Lung microvascular endothelial cell (primary cell): Measurements from ENCODE around the gene TIAL1. TPM values are rescaled to one million over a fixed set of nuclear protein-coding genes. Genes with fewer than 3 reads are reported as not detected.
"Not testable (repeated sequence)": the region's sequence is repeated elsewhere in the genome, so short reads cannot be mapped to it uniquely, and the experiment has no call there.

ENCODE experiments used
- DNase-seq, 2 donors: peaks; one replicate each; pipeline versions ENCODE4 v3.0.0 to v3.0.0-alpha.2; 2010; ENCODE audit warnings: low read depth in 2 of 2
- total RNA-seq: library from RNA; depleted of rRNA; stranded (reverse); fragments of >200 nt; gene quantifications from 2 replicates; pipeline ENCODE4 v1.2.1, GENCODE V29; 2014

Gene TIAL1, protein sequence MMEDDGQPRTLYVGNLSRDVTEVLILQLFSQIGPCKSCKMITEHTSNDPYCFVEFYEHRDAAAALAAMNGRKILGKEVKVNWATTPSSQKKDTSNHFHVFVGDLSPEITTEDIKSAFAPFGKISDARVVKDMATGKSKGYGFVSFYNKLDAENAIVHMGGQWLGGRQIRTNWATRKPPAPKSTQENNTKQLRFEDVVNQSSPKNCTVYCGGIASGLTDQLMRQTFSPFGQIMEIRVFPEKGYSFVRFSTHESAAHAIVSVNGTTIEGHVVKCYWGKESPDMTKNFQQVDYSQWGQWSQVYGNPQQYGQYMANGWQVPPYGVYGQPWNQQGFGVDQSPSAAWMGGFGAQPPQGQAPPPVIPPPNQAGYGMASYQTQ
- 10.5 and 18.1 TPM in 2 replicates for total RNA-seq

DNA sequence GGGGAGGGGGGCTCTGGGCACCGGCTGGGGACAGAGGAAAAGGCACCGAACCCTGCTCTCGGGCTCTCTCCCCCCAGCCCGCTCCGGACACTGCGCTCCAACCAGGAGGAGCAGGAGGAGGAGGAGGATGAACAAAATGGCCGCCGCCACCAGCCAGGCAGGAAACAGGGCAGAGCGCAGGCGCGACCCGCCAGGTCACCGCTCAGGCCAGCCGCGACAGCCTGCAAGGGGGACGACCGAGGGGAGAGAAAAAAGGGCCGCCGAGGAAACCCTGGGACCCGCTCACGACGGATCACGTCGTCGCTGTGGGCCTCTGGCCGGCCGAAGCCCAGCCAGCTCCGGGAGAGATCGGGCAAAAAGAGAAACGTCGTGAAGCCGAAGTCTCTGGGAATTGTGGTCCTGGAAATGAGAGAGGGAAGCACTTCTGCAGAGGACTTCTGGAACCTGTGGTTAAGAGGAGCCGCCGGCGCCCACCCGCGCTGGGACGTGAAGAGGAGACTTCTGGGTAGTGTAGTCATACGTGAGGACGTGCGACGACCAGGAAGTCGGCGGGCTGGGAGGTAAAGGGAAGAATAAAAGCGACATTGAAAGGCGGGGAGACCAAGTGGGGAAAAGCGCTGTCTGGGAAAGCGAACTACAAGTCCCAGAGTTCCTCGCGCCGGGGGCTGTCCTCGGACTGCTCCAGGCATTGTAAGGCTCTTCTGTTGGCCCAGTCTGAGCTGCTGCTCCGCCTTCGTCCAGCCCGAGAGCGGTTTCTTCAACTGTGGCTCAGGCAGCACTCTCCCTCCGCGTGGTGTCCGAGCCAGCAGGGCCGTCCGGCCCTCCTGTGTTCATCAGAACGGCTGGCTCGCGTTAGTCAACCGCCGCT lies at the start of gene TIAL1:
Gene TIAL1 (minus strand): TSS at position 428 of the 868 bp plus-strand sequence. CDS start 499 bp downstream, outside the sequence.
- DNase-seq = peak; percentile 99

DNA sequence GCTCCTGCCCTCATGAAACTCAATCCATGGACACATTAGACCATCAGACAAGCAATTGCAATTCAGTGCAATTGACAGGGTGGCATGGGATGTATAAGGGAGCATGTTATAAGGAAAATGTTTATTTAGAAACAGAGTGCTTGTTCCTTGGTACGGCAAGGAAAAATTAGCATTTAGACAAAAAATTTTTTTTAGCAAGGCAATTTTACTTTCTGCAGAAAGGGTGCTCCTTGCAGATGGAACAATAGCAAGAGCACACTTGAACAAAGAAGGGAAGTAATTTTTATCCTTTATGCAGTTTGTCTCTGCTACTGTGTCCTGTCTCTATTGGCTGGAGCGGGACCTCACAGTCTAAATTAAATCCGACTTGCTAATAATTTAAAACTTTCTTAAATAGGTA lies 48.2 kb upstream of the TIAL1 start:
- DNase-seq = no peak

DNA sequence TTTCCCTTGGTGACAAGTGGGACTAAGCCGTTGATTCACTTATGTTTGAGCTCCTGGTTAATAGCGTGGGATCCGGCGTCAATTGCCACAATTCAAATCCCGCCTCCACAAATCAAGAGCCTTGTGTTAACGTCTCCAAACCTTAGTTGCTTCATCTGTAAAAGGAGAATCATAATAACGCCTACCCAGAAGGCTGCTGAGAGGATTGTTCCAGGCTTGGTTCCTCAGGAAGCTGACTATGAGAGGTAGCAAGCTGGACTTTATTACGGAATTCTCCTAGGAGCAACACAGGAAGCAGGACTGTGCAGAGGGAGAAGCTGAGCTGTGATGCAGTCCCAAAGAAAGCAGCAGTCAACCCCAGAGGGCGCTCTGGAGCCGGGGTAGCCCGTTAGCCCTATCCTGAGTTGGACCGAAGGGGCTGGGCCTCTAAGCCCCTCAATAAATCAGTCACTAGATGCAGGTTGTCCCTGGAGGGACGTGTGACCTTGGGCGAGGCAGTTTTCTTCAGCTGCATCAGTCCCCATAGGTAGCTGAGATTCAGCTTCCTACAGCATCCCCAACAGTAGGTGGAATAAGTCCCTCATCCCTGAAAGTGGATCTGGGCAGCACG lies 47.5 kb upstream of the TIAL1 start:
- DNase-seq = no peak

DNA sequence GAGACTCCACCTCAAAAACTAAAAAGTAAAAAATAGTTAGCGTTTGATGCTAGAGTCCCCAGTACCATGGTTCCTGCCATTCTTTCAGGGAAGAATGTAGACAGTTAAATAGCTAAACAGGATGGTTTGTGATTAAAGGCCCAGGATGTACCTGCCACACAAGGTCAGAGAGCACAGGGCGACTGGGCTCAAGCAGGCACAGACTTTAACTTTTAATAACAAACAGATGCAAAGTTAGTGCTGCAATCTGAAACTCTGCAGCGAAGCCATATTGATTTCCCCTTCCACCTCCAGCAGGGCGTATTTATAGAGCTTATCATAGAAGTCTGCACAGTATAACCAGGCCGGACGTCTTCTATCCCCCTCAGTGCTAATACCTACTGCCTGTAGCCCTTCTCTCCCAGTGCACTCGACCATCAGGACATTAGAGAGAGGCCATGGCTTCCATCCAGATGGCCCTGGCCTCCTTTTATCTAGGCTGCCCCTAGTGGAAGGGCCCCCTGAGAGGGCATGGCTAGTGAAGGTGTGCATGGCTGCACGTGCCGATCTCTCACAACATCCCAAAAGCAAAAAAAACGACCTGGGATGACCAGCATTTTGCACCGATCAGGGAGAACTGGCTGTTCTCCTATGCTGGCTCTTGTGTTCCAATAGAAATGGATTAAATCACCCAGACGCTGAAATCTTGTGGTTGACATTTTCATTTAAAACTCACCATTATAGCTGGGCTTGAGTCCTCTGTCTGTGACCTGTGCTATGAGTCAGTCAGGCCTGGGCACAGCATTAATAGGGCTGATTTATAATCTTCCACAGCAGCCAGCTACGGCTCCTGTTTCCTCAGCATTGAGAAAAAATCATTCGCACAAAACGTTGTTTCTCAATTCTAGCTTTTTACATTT lies 46.8 kb upstream of the TIAL1 start:
- no peak for DNase-seq

DNA sequence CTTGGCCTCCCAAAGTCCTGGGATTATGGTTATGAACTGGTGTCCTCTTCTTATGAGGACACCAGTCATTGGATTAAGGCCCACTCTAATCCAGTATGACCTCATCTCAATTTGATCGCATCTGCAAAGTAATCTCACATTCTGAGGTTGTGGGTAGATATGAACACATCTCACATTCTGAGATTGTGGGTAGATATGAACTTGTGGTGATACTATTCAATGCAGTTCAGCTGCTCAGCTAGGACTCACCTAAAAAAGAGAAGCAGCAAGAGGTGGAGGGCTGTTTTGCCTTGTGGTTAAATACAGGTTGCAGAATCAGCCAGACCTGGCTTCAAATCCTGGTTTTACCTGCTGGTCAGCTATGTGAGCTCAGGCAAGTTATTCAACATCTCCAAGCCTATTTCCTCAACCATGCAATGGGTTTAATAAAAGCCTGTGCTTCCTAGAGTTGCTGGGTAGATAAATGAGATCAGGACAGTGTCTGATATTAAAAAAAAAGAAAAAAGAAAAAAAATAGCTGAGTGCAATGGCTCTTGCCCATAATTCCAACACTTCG lies 45.9 kb upstream of the TIAL1 start:
- DNase-seq = no peak

DNA sequence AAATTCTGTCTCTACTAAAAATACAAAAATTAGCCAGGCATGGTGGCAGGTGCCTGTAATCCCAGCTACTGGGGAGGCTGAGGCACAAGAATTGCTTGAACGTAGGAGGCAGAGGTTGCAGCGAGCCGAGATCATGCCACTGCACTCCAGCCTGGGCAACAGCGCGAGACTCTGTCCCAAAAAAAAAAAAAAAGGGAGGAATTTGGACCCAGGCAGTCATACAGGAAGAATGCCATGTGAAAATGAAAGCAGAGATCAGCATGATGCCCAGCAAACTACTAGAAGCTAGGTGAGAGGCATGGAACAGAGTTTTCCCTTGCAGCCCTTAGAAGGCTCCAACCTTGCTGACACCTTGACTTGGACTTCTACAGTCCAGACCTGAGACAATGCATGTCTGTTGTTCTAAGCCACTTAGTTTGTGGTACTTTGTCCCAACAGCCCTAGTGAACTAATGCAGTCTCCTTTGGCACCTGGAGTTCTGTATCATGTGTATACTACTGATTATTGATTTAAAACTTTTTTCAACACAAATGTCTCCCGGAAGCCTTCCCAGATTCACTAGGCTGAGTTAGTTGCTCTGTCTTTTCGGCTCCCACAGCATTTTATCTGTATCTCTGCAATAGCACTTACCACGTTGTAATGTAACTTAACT lies 44.2 kb upstream of the TIAL1 start:
- DNase-seq = no peak

DNA sequence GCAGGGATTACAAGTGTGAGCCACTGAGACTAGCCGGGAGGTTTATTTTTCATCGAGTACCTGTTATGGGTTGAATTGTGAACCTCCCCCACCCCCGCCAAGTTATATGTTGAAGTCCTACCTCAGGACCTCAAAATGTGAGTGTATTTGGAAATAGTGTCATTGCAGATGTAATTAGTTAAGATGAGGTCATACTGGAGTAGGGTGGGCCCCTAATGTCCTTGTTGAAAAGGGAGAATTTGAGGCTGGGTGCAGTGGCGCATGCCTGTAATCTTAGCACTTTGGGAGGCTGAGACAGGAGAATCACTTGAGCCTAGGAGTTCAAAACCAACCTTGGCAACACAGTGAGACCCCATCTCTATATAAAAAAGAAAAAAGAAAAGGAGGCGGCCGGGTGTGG lies 43.6 kb upstream of the TIAL1 start:
- no peak for DNase-seq

DNA sequence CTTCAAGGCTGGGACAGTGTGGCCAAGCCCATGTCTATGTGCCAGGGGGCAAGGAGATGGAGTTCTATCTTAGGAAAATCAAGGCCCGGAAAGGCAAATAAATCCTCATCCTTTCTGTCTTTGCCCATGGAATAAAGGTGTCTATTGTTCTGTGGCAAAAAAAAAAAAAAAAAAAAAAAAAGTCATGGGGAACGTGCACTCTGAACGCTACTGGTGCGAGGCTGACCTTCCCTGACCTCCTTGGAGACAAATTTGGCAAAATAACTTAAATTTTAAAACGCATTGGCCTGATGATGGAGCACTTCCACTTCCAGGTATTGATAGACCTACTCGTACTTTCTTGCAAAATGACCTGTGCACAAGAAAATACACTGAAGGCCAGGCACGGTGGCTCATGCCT lies 42.2 kb upstream of the TIAL1 start:
- no peak for DNase-seq

DNA sequence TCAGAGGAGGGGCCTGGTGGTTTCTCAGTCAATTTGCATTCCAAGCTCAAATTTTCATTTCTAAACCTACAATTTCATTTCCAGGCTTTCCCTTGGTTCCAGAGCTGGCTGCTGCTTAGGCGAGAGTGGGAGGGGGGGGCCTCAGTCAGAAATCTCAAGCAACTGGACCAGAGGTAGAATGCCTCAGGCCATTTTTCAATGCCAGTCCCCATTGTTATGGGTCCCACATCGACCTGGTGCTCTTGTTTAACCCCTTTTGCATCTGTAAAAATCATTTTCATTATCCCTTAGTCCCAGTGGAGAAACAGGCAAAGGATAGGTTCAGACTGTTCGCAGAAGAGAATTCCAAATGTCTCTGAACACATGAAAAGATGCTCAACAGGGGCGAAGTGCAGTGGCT lies 40.9 kb upstream of the TIAL1 start:
- DNase-seq = no peak

DNA sequence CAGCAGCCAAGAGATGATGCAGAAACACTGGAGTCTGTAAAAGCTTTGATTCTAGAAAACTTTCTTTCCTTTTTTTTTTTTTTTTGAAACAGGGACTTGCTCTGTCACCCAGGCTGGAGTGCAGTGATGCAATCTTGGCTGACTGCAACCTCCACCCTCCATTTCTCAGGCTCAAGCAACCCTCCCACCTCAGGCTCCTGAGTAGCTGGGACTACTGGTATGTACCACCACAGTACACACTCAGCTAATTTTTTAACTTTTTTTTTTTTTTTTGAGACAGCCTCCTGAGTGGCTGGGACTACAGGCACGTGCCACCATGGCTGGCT lies 37.4 kb upstream of the TIAL1 start:
- DNase-seq = no peak

DNA sequence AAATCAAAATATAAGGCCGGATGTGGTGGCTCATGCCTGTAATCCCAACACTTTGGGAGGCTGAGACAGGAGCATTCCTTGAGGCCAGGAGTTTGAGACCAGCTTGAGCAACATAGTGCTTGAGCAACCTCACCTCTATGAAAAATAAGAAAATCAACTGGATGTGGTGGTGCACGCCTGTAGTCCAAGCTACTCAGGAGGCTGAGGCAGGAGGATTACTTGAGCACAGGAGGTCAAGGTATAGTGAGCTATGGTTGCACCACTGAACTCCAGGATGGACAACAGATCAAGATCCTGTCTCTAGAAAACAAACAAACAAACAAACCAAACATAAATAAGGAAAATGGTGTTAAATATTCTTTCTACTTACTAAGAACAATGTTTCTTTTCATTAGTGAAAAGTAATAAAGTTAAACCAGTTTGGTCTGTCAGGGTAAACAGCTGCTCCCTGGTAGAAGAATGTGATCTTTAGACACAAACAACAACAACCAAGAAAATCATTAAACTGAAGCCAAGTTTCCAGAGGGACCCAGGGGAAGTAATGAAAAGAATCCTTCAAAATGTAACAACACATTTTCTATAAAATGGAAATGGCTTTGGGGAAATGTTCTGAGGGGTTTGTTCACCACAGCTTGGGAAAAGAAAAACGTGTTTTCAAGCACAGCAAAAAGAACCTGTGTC lies 36.9 kb upstream of the TIAL1 start:
- DNase-seq = no peak

DNA sequence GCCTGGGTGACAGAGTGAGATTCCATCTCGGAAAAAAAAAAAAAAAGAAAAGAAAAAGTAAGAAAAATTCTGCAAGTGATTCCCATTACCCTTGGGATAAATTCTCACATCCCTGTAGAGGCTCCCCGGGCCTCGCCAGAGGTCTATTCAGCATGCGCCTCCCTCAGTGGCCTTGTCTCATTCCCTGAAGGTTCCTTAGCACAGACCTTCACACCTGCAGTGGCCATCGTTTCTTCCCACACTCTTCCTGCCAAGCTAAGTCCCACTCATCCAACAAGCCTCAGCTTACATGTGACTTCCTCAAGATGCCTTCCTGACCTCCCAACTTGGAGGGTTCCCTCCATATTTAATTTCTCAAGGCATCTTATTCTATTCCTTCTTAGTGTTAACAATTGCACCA lies 33.5 kb upstream of the TIAL1 start:
- DNase-seq = no peak

DNA sequence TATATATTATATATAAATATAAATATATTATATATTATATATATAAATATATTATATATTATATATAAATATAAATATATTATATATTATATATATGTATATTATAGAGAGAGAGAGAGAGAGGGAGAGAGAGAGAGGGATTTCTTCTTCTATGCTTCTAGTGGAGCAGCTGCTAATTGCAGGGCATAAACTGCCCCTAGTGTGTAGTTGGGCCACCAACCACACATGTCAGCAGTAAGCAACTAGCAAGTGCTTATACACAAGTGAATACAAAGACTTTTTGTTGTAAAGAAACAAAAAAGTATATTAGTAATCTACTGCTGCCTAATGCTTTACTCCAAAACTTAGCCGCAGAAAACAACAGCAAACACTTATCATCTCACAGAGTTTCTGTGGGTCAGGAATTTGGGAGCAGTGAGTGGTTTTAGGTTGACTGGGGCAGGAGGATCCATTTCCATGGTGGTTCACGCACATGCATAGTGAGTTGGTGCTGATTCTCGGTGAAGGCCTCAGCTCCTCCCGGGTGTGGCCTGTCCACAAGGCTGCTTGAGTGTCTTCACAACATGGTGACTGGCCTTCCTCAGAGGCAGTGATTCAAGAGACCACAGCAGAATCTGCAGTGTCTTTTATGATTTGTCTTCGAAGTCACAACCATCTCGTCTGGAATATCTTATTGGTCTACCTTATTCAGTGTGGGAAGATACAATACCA lies 29.0 kb upstream of the TIAL1 start:
- no peak for DNase-seq

DNA sequence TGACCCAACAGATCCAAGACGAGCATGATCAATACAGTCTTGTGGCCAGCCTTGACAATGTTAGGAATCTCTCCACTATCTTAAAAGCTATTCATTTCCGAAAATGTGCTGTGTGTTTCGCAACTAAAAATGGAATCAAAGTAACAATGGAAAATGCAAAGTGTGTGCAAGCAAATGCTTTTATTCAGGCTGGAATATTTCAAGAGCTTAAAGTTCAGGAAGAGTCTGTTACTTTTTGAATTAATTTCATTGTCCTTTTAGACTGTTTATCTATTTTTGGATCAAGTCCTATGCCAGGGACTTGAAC lies 24.3 kb upstream of the TIAL1 start:
- DNase-seq = no peak

DNA sequence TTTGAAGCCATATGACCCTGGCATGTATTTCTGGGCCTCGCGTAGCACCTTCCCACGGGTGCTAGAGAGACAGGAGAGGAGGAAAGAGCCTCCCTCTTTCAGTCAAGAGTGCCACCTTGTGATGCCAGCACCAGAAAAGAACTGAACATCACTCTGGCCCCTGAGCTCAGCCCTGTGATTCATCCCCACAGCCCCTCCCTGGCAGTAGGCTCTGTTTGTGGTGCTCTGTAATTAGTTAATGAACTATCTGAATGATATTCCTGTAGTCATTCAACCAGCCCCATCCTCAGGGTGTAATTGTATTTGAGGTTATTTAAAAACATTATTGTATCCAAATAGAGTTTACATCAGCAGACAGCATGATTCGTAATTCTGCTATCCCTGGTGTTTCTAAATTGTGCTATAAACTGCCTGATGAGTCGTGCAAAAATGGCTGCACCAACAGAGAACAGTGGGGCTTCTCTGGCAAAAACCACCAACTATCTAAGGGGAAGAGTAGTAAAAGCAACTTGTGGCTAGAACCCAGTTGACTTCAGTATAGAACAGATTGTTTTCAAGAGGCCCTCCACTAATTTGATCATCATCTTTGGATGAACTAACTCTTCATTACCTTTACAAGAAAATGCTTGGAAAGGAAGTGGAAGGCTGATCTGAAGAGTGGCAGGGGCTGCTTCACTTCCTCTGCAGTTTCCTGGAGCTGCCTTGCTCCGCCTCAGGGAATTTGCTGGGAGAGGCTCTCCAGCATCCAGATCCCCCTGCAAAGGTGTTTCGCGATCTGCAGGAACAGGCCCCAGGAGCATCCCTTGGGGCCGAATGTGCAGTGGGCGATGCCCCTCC lies 23.7 kb upstream of the TIAL1 start:
- peak in 1 of 2 donors; percentile 11 for DNase-seq

DNA sequence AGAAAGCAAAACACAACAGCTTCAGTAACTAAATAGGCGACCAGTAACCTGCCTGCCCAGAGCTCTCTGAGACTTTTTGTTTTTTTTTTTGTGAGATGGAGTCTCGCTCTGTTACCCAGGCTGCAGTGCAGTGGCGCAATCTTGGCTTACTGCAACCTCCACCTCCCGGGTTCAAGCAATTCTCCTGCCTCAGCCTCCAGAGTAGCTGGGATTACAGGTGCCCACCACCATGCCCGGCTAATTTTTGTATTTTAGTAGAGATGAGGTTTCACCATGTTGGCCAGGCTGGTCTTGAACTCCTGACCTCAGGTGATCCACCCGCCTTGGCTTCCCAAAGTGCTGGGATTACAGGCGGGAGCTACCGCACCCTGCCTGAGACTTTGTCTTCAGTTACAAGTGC lies 23.0 kb upstream of the TIAL1 start:
- not testable (repeated sequence) for DNase-seq

DNA sequence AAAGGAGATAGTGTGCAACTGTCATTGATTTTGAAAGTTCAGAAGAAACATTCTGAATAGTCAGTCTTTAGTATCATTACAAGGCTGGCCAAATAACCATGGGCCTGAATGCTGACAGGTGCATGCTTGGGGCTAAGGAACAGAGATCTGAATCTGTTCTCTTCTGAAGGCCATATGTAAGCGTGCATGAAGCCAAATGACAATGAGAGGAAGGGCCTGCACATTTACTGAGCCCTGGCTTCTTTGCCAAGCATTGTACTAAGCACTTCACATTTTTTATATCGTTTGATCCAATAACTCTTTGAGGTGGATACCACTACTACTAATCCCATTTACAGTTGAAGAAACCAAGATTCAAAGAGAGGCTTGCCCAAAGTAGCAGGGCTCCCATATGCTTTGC lies 22.5 kb upstream of the TIAL1 start:
- peak; percentile 87 to 92 for DNase-seq

DNA sequence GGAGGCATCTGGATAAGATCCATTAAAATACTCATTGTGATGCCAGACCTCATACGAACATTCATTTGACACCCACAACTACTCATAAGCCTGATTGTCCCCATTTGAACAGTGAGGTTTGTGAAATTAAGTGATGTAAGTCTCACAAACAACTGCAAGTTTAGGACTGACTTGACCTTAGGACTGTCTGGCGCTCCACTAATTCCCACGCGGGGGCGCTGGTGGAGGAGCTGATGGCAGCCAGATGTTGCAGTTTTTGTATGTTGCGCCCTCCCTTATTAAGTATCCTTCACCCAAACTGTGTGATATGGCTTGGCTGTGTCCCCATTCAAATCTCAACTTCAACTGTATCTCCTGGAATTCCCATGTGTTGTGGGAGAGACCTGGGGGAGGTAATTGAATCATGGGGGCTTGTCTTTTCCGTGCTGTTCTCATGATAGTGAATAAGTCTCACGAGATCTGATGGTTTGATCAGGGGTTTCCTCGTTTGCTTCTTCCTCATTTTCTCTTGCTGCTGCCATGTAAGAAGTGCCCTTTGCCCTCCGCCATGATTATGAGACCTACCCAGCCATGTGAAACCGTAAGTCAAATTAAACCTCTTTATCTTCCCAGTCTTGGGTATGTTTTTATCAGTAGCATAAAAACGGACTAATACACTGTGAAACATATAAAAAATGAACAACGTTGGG lies 20.3 kb upstream of the TIAL1 start:
- peak in 1 of 2 donors; percentile 16 for DNase-seq
